Measurements from ENCODE around the gene XRCC5. TPM values are rescaled to one million over a fixed set of nuclear protein-coding genes. Genes with fewer than 3 reads are reported as not detected.

XRCC5 gene
- total RNA-seq, 1 experiment from 2014 or later: 618 TPM

GRCh38 chr2:216121255-216121654 lies 12.1 kb downstream of the XRCC5 start:
- peaks cover 76 to 100% (median 93%) of the 10 kb centered on the region in 3 experiments; a peak in 6 of 7 replicates for H3K36me3 Mint-ChIP-seq (ENCODE audit: insufficient read depth in 1 of 3, low read depth in 3 of 3)
- Histone ChIP-seq H3K9me3 (ENCODE audit: control insufficient read depth, low read depth, low read length) (no peaks in the 10 kb centered on the region), H2BK5ac (ENCODE audit: insufficient read length, low read length) (no peak overlapping the region), H2AK5ac (ENCODE audit: insufficient read length, low read length) (no peak overlapping the region), H3K23ac (ENCODE audit: insufficient read length, low read depth, low read length) (no peak overlapping the region), H3K14ac (ENCODE audit: insufficient read depth, low read length) (no peak overlapping the region), H4K5ac (ENCODE audit: insufficient read length, low read depth, low read length) (no peak overlapping the region), H3K79me2 (ENCODE audit: insufficient read depth, low read length) (peaks cover 13% of the 10 kb centered on the region; the same call in 1 of the 2 replicates), H3K4me2 (ENCODE audit: insufficient read depth, insufficient read length, low read length) (no peak overlapping the region), H2BK15ac (ENCODE audit: low read depth, low read length) (no peak overlapping the region), H2BK20ac (ENCODE audit: low read depth, low read length, poor library complexity, severe bottlenecking) (no peak overlapping the region), H3K9ac (ENCODE audit: extremely low read depth, insufficient read length, low read length) (no peak overlapping the region), H2BK120ac (ENCODE audit: low read depth, low read length, poor library complexity, severe bottlenecking) (no peak overlapping the region), H3T11ph (ENCODE audit: low read length) (no peak overlapping the region), H3K4ac (ENCODE audit: low read depth, low read length) (no peak overlapping the region), H4K8ac (replicated peaks; ENCODE audit: insufficient read length, low read depth, low read length) (no peak overlapping the region), H4K91ac (ENCODE audit: insufficient read length, low read depth, low read length) (no peak overlapping the region), H3K4me1 (ENCODE audit: insufficient read depth, low read length) (no peaks in the 10 kb centered on the region), H3K79me1 (ENCODE audit: insufficient read depth, low read depth, low read length, poor library complexity, severe bottlenecking) (peaks cover 14% of the 10 kb centered on the region), H3K56ac (ENCODE audit: insufficient read length, low read depth, low read length) (no peak overlapping the region), H2AFZ (ENCODE audit: low read length) (no peak overlapping the region), H3K18ac (ENCODE audit: insufficient read length, low read depth, low read length) (no peak overlapping the region), H3K23me2 (ENCODE audit: insufficient read length, low read depth, low read length, poor library complexity, severe bottlenecking) (no peaks in the 10 kb centered on the region), H2BK12ac (ENCODE audit: insufficient read length, low read depth, low read length) (no peak overlapping the region), H4K20me1 (ENCODE audit: control insufficient read depth, insufficient read depth, insufficient read length) (no peaks in the 10 kb centered on the region), H3K27me3 (ENCODE audit: insufficient read depth, low read length) (no peaks in the 10 kb centered on the region), H3K27ac (ENCODE audit: insufficient read length, low read depth, low read length) (peak overlapping the region; percentile 10)
- H3K9me3 Mint-ChIP-seq: no peaks in the 10 kb centered on the region
- WGBS (ENCODE audit: extremely low coverage, insufficient read length, low lambda C conversion rate): no CpG with 5 or more reads among the region's 3 CpGs
- no peak for TF ChIP-seq CTCF (conservative IDR thresholded peaks at IDR 0.05)
- peak overlapping the region; percentile 3 to 72 (median 63); a peak in 4 of 7 replicates for H3K27ac Mint-ChIP-seq
- no peak overlapping the region for H3K4me3 Mint-ChIP-seq
- no peak for DNase-seq
- no peaks in the 10 kb centered on the region for H3K27me3 Mint-ChIP-seq (ENCODE audit: low read depth)
- peaks cover 9 to 12% of the 10 kb centered on the region in 2 experiments for H3K4me1 Mint-ChIP-seq
